Urinary bladder (tissue), 4 donors: Measurements from ENCODE around the gene TYW3. TPM values are rescaled to one million over a fixed set of nuclear protein-coding genes. Genes with fewer than 3 reads are reported as not detected.
"Not testable (repeated sequence)": the region's sequence is repeated elsewhere in the genome, so short reads cannot be mapped to it uniquely, and the experiment has no call there.

Experiments
- DNase-seq: peaks from one replicate; pipeline ENCODE4 v3.0.0-alpha.2; 2015; ENCODE audit errors: extremely low spot score
- H3K27ac ChIP-seq: one replicate; pipeline ENCODE4 v1.5.1; 2013; ENCODE audit warnings: low read depth, mild to moderate bottlenecking, moderate library complexity
- H3K36me3 ChIP-seq: one replicate; pipeline ENCODE4 v1.6.1; 2013; ENCODE audit warnings: mild to moderate bottlenecking, moderate library complexity; ENCODE audit not compliant: insufficient read depth
- H3K4me1 ChIP-seq: one replicate; pipeline ENCODE4 v1.6.1; 2013; ENCODE audit warnings: mild to moderate bottlenecking, moderate library complexity; ENCODE audit not compliant: insufficient read depth
- H3K4me3 ChIP-seq: one replicate; pipeline ENCODE4 v1.5.1; 2013; ENCODE audit warnings: low read depth, low read length
- WGBS: extraction: QIAGEN DNeasy Blood & Tissue Kit; methylation state at CpG from one replicate; pipeline ENCODE4 v1.1.7; 2013; 5-methylcytosine and 5-hydroxymethylcytosine counted together
- polyA plus RNA-seq: library from polyadenylated mRNA; stranded (reverse); fragments of 200-250 nt; gene quantifications from one replicate; pipeline ENCODE4 v1.2.3, GENCODE V29; 2013
- total RNA-seq: library from RNA; depleted of rRNA; stranded (reverse); fragments of >200 nt; gene quantifications from one replicate; pipeline ENCODE4 v1.2.3, GENCODE V29; 2014
- donor health status: healthy with polysubstance abuse.
- donor health status: healthy.

Gene TYW3
- total and polyA plus RNA-seq, 2 donors, result 18.8 to 23.6 TPM

DNA sequence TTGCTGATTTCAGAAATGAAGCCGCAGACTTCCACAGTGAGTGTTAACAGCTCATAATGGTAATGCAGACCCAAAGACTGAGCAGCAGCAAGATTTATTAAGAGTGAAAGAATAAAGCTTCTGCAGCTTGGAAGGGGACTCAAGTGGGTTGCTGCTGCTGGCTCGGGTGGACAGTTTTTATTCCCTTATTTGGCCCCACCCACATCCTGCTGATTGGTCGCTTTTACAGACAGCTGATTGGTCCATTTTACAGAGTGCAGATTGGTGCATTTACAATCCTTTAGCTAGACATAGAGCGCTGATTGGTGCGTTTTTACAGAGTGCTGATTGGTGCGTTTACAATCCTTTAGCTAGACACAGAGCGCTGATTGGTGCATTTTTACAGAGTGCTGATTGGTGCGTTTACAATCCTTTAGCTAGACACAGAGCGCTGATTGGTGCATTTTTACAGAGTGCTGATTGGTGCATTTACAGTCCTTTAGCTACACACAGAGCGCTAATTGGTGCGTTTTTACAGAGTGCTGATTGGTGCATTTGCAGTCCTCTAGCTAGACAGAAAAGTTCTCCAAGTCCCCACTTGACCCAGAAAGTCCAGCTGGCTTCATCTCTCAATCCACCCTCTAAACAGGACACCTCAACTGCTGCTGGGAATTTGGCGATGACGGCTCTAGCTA is 7.5 kb downstream of the TYW3 start:
- 98% methylated on average over 13 of the region's 13 CpGs for WGBS
- H3K27ac ChIP-seq, DNase-seq, H3K36me3 ChIP-seq, H3K4me1 ChIP-seq, H3K4me3 ChIP-seq: not testable (repeated sequence)

GRCh38 chr1:74745247-74745646 is 12.3 kb downstream of the TYW3 start:
- H3K27ac ChIP-seq, H3K4me1 ChIP-seq, DNase-seq, H3K4me3 ChIP-seq, H3K36me3 ChIP-seq: not testable (repeated sequence)
- 95% methylated on average over 6 of the region's 6 CpGs for WGBS

DNA sequence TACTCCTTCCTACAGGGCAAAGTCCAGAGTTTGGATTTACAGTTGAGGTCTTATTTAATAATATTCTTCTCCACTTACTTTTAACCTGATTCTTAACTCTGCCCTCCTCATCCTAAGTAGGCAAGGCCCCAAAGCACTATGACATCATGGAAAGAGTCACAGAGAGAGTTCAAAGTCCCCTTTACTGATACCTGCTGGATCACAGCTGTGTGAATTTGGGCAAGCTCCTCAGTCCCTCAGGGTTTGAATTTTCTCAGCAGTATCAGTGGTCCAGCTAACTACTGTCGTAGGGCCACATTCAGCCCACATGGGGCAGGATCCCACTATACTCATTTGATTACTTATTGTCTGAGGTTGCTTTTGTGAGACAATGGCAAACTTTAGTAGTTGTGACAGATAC is 16.0 kb downstream of the TYW3 start:
- no peak for DNase-seq
- H3K4me1 ChIP-seq, result no peaks in the 10 kb centered on the region
- H3K27ac ChIP-seq, result no peak overlapping the region
- WGBS, result 97% methylated on average over 1 of the region's 1 CpG
- peaks cover 6% of the 10 kb centered on the region for H3K36me3 ChIP-seq
- H3K4me3 ChIP-seq, result no peak overlapping the region

DNA sequence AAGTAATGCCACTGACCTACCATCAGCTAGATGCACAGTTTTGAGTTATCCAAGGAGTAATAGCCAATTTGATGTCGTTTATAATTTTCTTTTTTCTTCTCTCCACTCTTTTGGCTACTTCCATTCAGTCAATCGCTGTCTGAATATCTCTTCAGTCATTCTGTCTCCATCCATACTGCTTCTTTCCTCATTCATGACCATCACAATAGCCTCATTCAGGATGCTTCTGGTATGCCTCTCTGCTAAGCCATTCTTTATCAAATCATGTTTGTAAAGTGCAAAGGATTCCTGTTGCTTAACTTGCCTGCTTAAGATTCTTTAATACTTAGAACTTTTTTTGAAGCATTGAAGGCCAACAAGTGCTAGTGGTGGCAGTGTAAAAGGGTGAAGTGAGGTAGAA is 20.2 kb downstream of the TYW3 start:
- no peak for DNase-seq
- Histone ChIP-seq H3K4me3 (no peak overlapping the region), H3K4me1 (no peaks in the 10 kb centered on the region), H3K27ac (no peak overlapping the region), H3K36me3 (peaks cover 6% of the 10 kb centered on the region)
- WGBS, result 89% methylated on average over 2 of the region's 2 CpGs

GRCh38 chr1:74755475-74755874 is 22.5 kb downstream of the TYW3 start:
- no peak overlapping the region for H3K4me3 ChIP-seq

DNA sequence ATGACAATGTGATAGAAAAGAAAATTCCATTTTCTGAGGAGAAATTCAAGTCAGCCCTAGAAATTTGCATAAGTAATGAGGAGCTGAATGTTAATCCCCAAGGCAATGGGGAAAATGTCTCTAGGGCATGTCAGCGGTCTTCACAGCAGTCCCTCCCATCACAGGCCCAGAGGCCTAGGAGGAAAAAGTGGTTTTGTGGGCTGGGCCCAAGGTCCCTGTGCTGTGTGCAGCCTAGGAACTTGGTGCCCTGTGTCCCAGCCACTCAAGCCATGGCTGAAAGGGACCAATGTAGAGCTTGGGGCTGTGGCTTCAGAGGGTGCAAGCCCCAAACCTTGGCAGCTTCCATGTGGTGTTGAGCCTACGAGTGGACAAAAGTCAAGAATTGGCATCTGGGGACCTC is 23.7 kb downstream of the TYW3 start:
- H3K27ac ChIP-seq, DNase-seq, H3K4me3 ChIP-seq, H3K4me1 ChIP-seq, H3K36me3 ChIP-seq: not testable (repeated sequence)
- WGBS, result 96% methylated on average over 2 of the region's 2 CpGs

More at GRCh38 chr1:74755475-74755874, 22.5 kb downstream of the TYW3 start:
- H3K36me3 ChIP-seq, result peaks cover 7% of the 10 kb centered on the region
- DNase-seq, result no peak
- H3K27ac ChIP-seq, result no peak overlapping the region
- no peaks in the 10 kb centered on the region for H3K4me1 ChIP-seq

DNA sequence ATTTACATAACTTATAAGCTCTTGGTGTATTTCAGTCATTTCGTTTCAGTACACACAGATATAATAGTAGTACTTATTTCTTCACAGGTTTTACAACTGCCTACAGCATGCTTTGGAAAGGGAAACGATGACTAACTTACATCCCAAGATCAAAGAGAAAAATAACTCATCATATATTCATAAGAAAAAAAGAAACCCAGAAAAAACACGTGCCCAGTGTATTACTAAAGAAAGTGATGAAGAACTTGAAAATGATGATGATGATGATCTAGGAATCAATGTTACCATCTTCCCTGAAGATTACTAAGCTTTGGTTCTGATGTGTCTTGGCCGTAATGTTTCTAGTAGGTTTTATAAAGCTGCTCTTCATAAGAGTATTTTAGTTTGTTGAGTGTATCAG is 30.9 kb downstream of the TYW3 start:
- WGBS, result 90% methylated on average over 4 of the region's 4 CpGs

DNA sequence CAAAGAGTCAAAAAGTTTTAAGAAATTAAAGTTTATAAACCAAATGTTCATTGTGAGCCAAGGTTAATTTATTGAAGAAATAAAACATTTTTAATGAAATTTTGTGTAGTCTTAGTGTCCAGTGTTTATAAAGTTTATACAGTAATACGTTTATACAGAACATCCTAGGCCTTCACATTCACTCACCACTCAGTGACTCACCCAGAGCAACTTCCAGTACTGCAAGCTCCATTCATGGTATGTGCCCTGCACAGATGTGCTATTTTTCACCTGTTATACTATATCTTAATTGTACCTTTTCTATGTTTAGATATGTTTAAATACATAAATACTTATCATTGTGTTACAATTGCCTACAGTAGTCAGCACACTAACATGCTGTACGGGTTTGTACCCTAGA is 33.6 kb downstream of the TYW3 start:
- no peak for DNase-seq
- 63% methylated on average over 2 of the region's 2 CpGs for WGBS
- no peak overlapping the region for H3K27ac ChIP-seq
- peaks cover 2% of the 10 kb centered on the region for H3K36me3 ChIP-seq
- no peaks in the 10 kb centered on the region for H3K4me1 ChIP-seq
- H3K4me3 ChIP-seq, result no peak overlapping the region

More for the DNA sequence above, 30.9 kb downstream of the TYW3 start:
- peaks cover 3% of the 10 kb centered on the region for H3K36me3 ChIP-seq
- no peaks in the 10 kb centered on the region for H3K4me1 ChIP-seq
- no peak overlapping the region for H3K27ac ChIP-seq
- no peak for DNase-seq
- no peak overlapping the region for H3K4me3 ChIP-seq

DNA sequence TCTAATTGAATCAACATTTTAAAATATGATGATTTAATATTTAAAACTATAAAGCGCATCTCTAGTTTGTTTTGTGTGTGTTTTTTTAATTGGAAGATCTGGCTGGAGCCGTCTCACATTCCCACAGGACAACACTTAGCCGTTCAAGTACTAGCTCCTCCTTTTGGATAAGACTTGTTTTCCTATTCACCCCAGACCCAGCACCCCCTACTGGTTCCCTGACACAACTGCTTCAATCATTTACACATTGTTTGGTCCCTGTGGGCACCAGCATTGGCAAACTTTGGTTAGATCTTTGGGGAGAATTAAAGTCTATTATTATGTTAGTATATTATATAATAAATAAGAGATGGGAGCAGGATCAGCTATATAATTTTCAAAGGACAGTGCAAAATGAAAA is 34.5 kb downstream of the TYW3 start:
- Histone ChIP-seq H3K4me3 (no peak overlapping the region), H3K27ac (no peak overlapping the region), H3K4me1 (no peaks in the 10 kb centered on the region), H3K36me3 (no peaks in the 10 kb centered on the region)
- DNase-seq, result no peak
- 77% methylated on average over 3 of the region's 3 CpGs for WGBS

DNA sequence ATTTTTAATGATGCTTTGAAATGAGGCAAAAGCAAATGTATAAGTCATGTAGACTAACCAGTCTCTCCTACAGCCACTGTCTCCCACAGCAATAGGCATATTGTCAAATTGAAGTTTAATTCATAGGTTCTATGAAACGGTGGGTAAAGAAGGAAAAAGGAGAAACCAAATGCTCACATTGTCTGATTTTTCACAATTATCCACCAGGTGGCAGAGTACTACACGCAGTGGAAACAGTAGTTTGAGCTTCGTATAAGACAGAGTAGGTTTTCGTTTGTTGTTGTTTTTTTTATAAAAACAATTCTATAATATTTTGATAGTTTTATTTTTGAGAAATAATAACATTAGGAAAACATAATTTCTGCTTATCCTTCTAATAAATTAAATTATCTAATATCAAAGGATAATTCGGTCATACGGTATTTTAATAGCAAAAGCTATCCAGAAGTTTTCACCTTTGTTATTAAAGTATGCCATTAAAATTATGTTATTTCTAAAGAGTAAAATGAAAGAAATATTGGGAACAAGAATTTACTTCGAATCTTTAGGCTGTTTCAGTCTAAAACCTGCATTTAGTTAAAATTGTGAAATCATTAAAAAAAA is 39.1 kb downstream of the TYW3 start:
- 28% methylated on average over 7 of the region's 7 CpGs for WGBS
- no peak overlapping the region for H3K27ac ChIP-seq
- peak; percentile 11 for DNase-seq
- no peak overlapping the region for H3K4me3 ChIP-seq
- H3K36me3 ChIP-seq, result no peaks in the 10 kb centered on the region
- no peaks in the 10 kb centered on the region for H3K4me1 ChIP-seq

DNA sequence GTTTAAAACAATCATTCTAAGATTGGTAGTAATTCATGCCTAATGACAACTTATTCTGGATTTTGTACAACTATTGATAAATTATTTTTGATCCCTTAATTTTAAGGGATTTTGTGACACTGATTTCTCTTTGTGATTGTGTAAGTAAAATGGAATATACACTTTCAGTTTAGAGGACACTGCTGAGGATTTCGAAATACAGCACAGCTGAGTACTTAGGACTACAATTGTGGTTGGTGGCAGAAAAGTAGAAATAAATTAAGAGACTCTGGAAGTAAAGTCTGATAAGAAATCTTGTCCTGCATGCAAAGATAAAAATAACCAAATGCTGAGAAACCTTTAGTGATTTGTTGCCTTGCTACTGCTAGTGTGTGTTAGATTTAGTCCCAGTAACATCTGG is 40.0 kb downstream of the TYW3 start:
- no peaks in the 10 kb centered on the region for H3K4me1 ChIP-seq
- H3K36me3 ChIP-seq, result no peaks in the 10 kb centered on the region
- no peak for DNase-seq
- no peak overlapping the region for H3K4me3 ChIP-seq
- H3K27ac ChIP-seq, result no peak overlapping the region
- WGBS, result 36% methylated on average over 1 of the region's 1 CpG

GRCh38 chr1:74773582-74773981 is 40.6 kb downstream of the TYW3 start:
- Histone ChIP-seq H3K4me1 (no peaks in the 10 kb centered on the region), H3K4me3 (no peak overlapping the region), H3K27ac (no peak overlapping the region), H3K36me3 (no peaks in the 10 kb centered on the region)
- 69% methylated on average over 2 of the region's 2 CpGs for WGBS
- DNase-seq, result no peak

- no peaks in the 10 kb centered on the region for H3K4me1 ChIP-seq
- DNase-seq, result no peak
- 77% methylated on average over 2 of the region's 2 CpGs for WGBS
- H3K27ac ChIP-seq, result no peak overlapping the region
- H3K4me3 ChIP-seq, result no peak overlapping the region
- H3K36me3 ChIP-seq, result no peaks in the 10 kb centered on the region
These were observed 42.8 kb downstream of the TYW3 start for GRCh38 chr1:74775735-74776134.

DNA sequence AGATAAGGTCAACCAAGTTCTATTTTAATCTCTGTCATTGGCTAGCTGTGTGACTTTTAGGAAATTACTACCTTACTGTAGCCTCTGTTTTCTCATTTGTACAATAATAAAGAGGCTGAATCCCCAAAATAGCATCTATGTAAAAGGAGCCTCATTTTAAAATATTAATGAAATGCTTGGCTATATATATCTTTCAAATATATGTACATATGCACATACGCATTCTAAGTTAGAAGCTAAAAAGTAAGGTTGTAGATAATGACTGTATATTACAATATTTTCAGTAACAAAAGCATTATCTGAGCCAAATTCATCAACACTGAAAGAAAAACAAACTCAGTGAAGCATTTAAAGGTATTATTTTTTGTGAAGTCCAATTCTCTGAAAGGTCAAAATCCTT is 44.6 kb downstream of the TYW3 start:
- Histone ChIP-seq H3K27ac (no peak overlapping the region), H3K4me1 (no peaks in the 10 kb centered on the region), H3K4me3 (no peak overlapping the region), H3K36me3 (no peaks in the 10 kb centered on the region)
- WGBS, result 97% methylated on average over 1 of the region's 1 CpG
- DNase-seq, result no peak
